SH-SY5Y (cell line): ENCODE data around the gene CDC7.

Source experiments
- GATA2 ChIP-seq: IDR thresholded peaks from 2 replicates; pipeline ENCODE4 v1.6.1; 2011; ENCODE audit warnings: mild to moderate bottlenecking, low read depth, low read length
- GATA3 ChIP-seq: IDR thresholded peaks from 2 replicates; pipeline ENCODE4 v1.6.1; 2011; ENCODE audit warnings: low read depth, mild to moderate bottlenecking, low read length, moderate library complexity

GRCh38 chr1:91501523-91501851 lies 836 bp downstream of the CDC7 start:
- TF ChIP-seq GATA3 (no peak), GATA2 (no peak)
